ENCODE data around the gene RARA.

DNA sequence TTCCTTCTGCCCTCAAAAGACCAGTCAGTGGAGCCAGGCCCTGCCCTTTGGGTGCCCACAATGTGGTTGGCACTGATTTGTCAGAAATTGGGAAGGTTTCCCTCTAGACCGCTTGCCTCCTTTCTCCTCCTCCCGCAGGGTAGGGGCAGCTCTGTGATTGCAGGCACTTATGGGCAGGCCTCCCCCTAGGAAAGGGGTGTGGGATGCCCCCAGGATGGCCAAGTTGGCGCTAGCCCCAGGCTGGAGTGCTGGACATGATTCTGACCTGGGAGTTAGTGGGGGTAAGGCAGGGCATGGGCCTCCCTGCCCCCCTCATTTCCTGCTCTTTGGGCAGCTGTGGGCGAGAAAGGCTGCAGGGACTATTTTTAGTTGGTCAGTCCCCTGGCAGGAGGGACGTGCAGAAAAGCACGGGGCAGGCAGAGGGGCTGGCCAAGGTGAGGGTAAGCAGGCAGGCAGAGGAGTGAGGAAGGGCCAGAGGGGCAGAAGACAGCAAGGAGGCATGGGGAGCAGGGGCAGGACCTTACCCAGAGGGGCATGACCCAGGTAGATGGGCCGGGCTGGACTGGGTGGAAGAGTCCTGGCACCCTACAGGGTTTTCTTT, 3.3 kb downstream of the RARA start:
- TF ChIP-seq PPARA (CRISPR knock-in tag; IDR thresholded peaks at IDR 0.05; ENCODE audit: borderline replicate concordance): no peak
- no peak for TF ChIP-seq RARB (CRISPR knock-in tag; IDR thresholded peaks at IDR 0.05)
